CD4-positive, alpha-beta T cell treated with Interferon alpha-2 for 1 hour (primary cell): ENCODE data around the gene GALNS.

Experiments
- DNase-seq, 2 donors: peaks; one replicate each; pipeline ENCODE4 v3.0.0-alpha.2; 2020 to 2022

The GALNS gene

GRCh38 chr16:88874938-88875599, 18.3 kb upstream of the GALNS start:
- no peak for DNase-seq

DNA sequence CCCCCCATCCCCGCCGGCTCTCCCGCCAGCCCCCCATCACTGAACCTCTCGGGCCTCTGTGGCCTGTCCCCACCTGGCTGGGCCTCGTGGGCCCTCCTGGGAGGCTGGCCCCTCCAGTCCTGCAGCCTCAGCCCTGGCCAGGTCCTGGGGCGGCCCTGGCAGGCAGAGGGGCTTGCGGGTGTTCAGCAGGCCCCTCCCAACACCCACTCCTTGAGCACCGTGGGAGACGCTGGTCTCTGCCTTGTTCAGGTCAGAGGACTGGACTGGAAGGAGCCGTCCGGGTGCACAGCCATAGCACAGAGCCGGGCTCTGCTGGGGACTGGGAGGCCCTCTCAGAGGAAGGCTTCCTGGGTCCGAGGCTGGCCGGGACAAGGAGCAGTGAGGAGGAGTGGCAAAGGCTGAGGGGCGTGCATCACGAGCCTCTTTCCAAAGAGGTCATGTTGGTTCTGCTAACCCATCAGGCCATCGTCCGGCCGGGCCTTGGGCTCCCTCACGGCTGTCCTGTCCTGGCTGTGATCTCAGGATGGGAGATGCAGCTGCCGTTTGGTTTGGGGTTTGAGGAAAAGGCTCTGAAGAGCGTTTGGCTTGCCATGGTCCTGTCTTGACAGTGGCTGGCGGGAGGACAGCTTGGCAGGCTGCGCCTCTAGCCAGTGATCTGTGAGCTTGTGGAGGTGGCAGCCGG, 16.0 kb upstream of the GALNS start:
- DNase-seq = no peak

DNA sequence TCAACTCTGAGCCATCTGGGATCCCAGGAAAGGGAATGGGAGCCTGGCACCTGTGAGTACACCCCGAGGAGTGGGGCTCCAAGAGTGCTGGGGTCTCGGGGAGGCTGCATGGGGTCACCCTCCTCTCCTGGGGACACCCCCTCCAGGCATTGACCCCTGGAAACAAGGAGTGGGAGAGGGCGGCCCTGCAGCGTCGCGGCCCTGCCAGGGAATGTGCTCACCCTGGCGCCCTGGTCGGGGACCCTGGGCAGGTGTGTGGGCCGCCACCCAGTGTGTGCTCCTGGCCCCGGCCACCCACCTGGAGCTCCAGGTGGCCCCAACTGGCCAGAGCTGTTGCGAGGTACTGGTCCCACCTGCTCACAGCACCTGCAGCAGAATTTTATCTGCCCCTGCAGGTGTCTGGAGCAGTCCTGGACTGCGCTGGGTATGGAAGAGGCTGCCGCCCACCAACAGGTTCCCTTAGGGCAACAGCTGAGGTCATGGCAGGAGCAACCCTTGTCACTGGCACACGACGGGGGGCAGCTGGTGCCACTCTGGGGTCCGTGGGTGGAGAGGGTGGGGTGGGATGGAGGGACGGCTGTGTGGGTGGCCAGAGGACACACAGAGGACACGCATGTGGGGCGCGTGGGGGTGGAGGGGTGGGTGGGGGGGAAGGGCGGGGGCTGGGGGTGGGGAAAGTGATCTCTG, 15.1 kb upstream of the GALNS start:
- no peak for DNase-seq

DNA sequence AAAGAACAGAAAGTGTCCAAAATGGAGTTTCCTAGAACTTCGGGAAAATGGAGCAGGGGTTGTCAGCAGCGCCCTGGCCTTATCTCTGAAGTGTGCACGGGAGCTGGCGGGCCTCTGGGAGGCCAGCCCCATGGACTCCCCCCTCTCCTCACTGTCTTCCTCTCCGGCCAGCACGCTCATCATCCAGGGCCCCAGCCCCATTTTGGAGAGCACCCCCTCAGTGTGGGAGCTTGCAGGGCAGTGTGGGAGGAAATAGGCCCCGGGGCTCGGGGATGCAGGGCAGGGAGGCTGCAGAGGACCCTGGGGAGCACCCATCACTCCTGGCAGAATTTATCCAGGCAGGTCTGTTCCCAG, 14.6 kb upstream of the GALNS start:
- DNase-seq = no peak

DNA sequence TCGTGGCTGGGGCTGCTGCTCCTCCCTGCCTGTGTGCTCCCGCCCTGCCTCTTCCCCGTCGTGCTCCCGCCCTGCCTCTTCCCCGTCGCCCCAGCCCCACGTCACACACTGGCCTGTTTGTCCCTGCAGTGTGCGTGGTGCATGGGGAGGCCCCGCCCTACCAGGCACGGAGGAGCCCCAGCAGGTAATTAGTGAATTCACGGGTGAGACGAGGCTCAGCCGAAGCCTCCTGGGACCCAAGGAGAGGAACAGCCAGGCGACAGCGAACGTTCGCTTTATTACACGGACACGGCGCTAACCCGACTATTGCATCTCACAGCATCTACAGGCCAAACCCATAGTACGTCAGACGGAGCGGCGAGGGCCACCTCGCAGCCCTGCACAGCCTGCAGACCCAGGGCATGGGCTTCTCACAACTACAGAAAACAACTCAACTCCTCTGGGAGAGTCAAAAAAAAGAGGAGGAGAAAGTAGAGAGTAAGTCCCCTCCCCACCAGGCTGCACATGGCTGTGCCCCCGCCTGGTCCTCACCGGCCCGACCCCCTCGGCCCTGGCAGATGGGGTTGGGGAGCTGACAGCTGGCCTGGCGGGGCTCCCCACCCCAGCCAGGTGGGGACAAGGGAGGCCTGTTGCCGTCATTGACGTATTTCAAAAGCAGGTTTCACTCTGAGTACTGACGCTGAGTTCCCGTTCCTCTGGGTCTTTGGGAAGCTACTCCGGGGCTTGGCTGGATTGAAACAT, 14.0 kb upstream of the GALNS start:
- no peak for DNase-seq

DNA sequence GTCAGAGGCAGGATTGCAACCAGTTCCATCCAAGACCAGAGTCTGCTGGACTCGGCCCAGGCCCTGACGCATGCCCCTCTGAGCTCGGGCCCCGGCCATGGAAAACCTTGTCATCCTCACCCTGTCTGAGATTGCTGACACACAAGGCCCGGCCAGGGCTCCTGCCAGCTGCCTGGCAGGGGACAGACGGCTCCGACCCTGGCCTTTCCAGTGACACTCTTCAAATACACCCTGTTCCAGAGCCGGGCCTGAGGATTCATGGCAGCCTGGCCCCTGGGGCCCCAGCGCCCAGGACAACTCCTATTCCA, 12.9 kb upstream of the GALNS start:
- no peak for DNase-seq

DNA sequence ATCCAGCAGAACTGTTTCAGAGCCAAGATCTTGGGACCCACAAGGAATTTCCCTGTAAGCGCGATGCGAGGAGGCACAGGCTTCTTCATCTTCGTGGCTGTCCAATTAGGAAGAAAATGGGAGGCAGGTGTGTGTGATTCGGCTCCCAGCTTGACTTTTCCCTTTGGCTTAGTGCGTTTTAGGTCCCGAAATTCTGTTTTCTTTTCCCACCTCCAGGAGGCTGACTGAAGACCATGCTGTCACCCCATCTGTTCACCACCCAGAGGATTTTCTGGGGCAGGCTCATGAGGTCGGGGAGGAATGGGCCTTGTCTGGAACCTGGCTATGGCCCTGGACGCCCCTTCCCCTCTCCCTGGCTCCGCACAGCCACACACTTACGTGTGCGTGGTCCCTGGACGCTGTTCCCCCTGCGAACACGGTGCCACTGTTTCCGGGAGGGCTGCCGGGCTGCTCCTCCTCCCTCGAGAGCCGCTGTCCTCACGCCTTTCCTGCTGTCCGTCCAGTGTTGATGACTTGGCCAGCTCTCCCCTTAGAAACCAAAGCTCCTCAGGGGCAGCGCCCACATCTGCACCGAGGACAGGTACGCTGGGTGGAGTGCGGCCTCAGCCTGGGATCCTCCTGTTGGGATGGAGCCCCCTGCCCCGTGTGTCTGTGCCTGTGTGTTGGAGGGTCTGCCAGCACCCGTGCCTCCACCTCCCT, 12.4 kb upstream of the GALNS start:
- DNase-seq = no peak

GRCh38 chr16:88867581-88868246, 11.0 kb upstream of the GALNS start:
- DNase-seq = no peak

DNA sequence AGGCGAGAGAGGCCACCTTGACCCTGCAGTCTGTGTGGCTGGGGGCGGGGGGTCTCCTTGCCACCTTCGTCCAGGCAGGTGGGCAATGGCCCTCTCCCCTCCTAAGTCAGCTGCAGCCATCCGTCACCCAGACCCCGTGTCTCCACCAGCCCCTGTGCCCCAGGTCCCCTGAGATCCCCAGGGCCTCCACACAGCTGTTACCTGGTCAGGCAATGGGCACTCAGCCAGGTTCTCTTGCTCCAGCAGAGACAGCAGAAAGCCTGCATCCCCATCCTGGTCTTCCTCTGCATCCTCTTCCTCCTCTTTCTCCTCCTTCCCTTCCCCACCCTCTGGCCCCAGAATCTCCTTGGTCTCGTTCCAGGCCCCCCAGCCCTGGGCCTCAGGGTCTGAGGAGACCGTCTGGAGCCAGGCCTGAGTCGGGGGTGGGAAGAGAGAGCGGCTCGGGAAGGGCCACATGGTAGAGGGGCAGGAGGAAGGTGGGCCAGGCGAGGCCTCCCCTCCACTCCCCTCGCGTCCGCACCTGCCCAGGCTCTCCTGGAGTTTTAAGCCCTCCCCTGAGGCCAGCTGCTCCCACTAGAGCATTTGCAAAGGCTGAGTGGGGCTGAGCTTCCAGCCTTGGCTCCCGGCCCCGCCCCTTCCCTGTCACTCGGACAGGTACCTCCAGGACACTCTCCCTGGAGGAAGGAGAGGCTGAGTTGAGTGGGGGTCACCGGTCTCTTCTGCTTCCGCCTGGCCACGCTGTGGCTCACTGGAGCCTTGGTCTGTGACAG, 9.6 kb upstream of the GALNS start, which contains the start of gene PABPN1L:
TSS of gene PABPN1L (minus strand) at position 510 of the 770 bp plus-strand sequence. CDS start at position 456, 54 bp downstream.
- DNase-seq = no peak

DNA sequence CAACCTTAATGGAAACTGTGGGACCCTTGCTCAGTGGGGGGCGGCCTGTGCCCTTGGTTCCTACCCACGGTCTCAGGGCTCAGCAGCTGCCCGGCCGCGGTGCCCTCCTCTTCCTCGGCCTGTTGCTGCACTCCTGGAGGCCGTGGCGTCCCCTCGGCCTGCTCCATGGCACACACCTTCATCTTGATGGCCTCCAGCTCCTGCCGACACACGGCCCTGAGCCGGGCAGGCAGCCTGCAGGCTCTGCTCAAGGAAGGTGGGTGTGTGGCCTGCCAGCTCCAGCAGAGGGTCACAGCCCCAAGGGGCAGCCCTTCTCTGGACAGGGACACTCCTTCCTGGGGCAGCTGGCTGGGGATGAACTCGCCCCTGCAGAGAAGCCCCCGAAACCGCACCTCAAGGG, 9.0 kb upstream of the GALNS start:
- no peak for DNase-seq

GRCh38 chr16:88865310-88865709, 8.6 kb upstream of the GALNS start:
- DNase-seq = no peak

DNA sequence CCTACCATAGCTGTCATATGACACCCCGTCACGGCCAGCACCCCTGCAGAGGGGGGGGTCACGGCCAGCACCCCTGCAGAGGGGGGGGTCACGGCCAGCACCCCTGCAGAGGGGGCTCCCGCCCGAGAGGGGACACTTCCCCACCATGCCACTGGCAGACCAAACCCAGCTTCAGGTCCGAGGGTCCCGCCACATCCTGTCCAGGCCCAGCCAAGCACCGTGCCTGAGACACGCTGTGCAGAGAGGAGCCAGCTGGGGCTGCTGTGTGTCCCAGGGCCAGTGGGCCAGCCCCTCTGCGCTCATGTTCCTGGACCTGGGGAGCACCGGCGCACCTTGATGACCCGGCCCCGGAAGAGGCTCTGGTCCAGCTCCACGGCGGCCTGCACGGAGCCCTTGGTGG, 7.8 kb upstream of the GALNS start:
- DNase-seq = no peak

GRCh38 chr16:88864099-88864498, 7.4 kb upstream of the GALNS start:
- DNase-seq = no peak

DNA sequence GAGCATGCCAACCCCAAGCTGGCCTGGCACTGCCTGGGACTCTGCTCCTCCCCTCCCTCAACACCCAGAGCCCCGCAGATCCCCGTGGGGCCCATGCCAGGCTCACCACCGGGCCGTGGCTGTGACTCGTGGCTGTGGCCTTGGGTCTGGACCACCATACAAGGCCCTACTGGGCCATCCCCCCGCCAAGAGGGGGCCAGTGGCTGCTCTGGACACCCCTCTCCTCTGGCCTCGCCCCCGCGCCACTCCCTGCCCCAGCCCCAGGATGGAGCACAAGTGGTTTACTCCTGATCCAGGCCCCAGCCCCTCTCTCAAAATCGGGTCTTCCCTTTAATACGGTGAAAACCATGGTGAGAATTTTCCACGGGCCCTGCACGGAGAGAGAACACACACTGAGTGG, 6.7 kb upstream of the GALNS start:
- DNase-seq = no peak

GRCh38 chr16:88862968-88863367, 6.2 kb upstream of the GALNS start:
- no peak for DNase-seq

GRCh38 chr16:88861359-88861758, 4.6 kb upstream of the GALNS start:
- no peak for DNase-seq

DNA sequence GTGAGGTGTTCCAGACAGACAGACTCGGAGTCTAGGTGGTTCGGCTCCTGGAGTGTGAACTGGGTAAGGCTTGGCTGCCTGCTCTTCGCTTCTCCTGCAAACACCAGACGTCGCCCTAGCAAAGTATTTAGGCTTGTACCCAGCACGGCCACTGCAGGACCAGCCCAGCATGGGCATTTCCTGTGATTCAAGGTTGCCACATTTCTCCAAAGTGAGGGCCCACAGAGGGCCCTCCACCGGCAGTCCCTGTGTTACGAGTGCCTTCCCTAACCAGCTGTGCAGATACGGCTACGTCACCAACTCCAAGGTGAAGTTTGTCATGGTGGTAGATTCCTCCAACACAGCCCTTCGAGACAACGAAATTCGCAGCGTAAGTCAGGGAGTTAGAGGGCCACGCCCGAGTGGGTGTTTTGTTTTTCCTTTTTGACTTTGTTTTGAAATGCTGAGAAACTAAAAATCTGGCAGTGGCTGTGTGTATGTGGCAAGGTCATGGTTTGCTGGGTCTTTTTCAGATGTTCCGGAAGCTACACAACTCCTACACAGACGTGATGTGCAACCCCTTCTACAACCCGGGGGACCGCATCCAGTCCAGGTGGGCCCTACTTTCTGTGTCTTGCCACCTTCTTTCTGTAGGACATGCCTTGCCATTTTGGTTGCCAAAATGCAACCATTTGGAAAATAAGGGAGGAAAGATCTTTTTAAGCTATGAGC, 2.8 kb upstream of the GALNS start:
- DNase-seq = no peak

- DNase-seq = peak; percentile 71 to 78
These were observed 1.1 kb upstream of the GALNS start for GRCh38 chr16:88857728-88858339.

GRCh38 chr16:88856122-88856827, 472 bp downstream of the GALNS start:
- DNase-seq = peak in 1 of 2 donors; percentile 12

DNA sequence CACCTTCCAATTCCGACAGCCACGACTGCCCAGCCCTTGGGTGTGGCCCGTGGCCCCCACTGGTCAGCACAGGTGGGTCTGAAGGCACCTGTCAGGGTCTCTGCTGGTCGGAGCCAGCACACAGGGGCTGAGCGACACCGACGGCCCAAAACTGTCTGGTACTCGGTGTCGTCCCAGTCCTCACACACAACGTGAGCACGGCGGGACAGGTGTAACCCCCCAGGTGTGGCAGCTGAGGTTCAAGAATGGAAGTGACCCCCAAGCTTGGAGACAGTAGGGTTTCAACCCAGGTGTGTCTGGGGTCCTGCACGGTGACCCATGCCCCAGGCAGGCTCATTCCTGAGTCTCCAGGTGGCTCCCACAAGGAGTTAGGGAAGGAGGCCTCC, 1.0 kb downstream of the GALNS start:
- DNase-seq = no peak
